GM12892 (cell line): ENCODE measurements around the gene CDH1.

Source experiments
- DNase-seq: peaks from one replicate; pipeline ENCODE4 v3.0.0; 2011; ENCODE audit not compliant: insufficient read length
- FAIRE-seq: peaks from 2 replicates; lab custom pipeline; 2011; peaks lifted over from hg19 to GRCh38; lab: Jason Lieb, UNC
- POLR2A ChIP-seq: IDR thresholded peaks from 2 replicates; pipeline ENCODE4 v1.6.1; 2011; ENCODE audit warnings: low read depth, low read length, control low read depth
- POLR2AphosphoS5 ChIP-seq: IDR thresholded peaks from 2 replicates; pipeline ENCODE4 v1.6.1; 2011; ENCODE audit warnings: low read depth, low read length, control low read depth
- TAF1 ChIP-seq: IDR thresholded peaks from 2 replicates; pipeline ENCODE4 v1.6.1; 2011; ENCODE audit warnings: low read depth, mild to moderate bottlenecking, control low read depth, low read length, borderline replicate concordance

Gene CDH1

DNA sequence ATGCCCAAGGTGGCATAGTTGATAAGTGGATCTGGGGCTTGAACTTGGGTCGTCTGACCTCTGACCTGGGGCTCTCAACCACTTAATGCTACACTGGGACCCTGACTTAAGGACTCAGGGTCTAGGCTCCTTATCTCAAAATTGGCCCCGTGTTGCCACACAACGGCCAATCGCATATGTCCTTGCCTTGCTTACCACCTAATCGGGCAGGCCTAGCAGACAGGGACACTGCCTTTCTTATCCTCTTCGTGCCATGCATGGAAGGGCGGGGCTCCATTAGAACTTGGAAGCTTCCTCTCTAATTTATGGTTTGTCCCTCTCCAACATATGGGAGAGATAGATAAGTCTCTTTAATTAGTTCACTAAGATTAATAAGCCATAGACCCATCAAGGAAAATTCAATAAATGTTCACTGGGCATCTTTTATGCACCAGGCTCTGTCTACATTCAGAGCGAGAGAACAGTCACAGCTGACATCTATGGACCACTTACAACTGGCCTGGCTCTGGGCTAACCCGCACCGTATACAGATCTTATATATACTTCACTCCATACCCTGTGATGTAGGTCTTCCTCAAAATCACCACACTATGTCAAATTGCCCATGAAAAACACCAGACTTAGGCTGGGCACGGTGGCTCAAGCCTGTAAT, 35.1 kb downstream of the CDH1 start:
- TF ChIP-seq POLR2A (no peak), TAF1 (no peak)
- FAIRE-seq: no peak
- no peak for DNase-seq

GRCh38 chr16:68772871-68773270, 35.8 kb downstream of the CDH1 start:
- TF ChIP-seq TAF1: no peak
- TF ChIP-seq POLR2AphosphoS5: no peak
- TF ChIP-seq POLR2A: no peak
- DNase-seq (no peak), FAIRE-seq (no peak)

DNA sequence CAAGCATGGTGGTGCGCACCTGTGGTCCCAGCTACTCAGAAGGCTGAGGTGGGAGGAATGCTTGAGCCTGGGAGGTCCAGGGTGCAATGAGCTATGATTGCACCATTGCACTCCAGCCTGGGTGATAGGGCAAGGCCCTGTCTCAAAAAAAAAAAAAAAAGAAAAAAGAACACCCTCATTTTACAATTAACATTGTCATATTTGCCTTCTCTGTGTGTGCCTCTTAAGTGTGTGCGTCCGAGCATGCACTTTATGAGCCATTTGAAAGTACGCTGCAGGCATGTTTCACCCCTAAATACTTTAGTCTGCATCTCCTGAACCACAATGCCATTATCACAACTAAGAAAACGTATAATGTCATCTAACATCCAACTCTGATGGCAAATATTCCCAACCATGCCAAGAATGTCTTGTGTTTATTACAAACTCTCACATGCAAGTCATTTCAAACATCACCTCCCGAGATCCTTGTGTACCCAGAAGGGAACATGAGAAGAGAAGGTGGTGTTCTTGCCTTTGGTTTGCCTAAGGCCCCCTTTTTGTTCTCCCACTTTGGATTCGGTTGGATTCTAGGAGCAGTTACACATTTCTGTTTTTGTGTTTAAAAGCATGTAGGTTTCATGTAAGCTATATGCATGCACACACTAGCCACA, 38.0 kb downstream of the CDH1 start:
- DNase-seq: no peak
- no peak for TF ChIP-seq POLR2AphosphoS5
- no peak for FAIRE-seq

GRCh38 chr16:68776821-68777485, 39.9 kb downstream of the CDH1 start:
- TF ChIP-seq POLR2AphosphoS5: no peak
- TF ChIP-seq POLR2A: no peak
- TF ChIP-seq TAF1: no peak
- peak; percentile 91 for FAIRE-seq
- peak; percentile 32 for DNase-seq

DNA sequence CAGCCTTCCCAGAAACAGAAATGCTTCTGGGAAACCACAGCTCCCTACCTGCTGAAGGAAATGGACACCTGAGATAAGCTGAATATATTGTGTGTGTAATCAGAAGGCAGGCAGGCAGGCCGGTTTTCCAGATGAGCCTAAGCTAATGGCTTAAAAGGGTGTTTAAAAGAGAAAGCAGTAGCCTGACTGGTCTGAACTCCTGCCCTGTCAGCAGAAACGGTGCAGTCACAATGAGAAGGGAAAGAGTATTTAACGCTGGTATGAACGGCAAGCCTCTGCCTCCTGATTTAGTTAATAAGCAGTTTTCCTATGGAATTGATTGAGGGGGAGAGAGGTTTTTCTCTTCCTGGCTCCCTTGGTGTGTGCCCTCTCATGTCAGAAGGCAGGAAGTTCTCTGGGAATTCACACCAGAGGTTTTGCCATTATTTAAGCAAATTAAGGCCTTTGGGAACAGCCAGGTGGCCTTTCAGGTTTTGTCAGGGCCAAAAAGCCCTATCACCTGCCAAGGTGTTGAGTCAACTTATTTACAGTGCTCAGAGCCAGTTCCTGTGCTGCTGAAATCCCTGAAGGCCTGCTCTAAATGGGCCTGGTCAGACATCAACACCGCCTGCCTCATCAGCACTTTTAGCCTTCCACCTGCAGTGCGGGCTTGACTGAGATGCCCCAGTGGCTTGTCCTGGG, 41.6 kb downstream of the CDH1 start:
- DNase-seq (no peak), FAIRE-seq (no peak)
- TF ChIP-seq POLR2A (no peak), POLR2AphosphoS5 (no peak), TAF1 (no peak)

GRCh38 chr16:68779891-68780290, 42.8 kb downstream of the CDH1 start:
- TF ChIP-seq POLR2A: no peak
- TF ChIP-seq POLR2AphosphoS5: no peak
- no peak for TF ChIP-seq TAF1
- no peak for FAIRE-seq

DNA sequence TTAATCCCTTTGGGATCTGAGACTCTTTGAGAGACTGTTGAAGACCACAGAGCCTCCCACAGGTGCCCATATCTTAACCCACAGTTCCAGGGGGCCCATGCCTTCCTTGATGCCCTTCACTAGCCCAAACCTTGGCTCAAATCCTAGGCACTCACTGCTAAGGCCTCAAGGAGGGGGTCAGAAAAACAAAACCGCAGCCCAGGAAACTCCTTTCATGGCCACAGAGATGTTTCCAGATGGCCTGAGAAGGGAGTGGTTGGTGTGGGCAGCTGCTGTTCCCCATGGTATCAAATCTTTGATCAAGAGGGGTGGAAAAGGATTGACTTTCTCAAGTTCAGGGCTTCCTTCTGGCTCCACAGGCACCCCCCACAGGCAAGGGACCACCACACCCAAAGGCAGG, 44.7 kb downstream of the CDH1 start:
- FAIRE-seq (no peak), DNase-seq (no peak)
- TF ChIP-seq POLR2A: no peak
- TF ChIP-seq TAF1: no peak
- no peak for TF ChIP-seq POLR2AphosphoS5

More at GRCh38 chr16:68779891-68780290, 42.8 kb downstream of the CDH1 start:
- no peak for DNase-seq

DNA sequence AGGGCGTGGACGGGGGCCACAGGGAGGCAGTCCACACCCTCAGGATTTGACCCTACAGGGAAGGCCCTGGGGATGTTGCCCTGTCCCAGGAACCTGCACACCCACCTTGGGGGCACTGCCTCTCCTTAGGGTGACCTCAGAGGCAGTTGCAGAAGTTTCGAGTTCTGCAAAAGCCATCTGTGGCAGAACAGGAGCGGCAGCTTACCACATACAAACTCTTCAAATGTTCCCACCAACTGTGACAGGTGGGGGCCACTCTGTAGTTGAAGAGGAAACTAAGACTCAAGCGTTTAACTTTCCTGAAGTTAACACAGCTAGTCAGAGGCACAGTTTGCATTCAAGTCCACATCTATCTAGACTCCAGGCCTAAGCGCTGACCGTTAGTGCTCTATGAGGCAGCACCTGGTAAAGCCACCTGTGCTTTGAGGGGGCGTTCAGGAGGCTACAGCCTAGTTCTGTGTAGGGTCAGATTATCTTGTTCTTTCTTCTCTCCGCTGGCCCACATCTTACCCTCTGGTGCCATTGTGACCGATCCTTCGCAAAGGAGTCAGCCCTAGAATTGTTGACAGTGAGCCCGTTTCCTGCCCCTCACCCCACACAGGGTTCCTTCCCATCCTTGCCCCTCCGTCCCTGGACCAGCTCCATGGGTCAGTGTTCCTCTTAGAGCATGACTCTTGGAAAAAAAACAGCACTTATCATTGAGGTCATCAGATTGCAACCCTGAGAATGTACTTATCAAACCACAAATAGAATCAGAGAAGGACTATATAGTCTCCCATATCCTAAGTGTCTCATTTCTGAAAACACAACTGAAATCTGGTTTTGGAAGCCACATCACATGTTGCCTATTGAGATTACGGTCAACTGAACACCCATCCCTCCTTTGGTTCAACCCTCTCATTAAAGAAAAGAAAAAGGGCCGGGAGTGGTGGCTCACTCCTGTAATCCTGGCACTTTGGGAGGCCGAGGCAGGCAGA, 45.4 kb downstream of the CDH1 start:
- TF ChIP-seq POLR2AphosphoS5 (no peak), TAF1 (no peak), POLR2A (no peak)
- FAIRE-seq: peak; percentile 40
- DNase-seq: peak; percentile 21

GRCh38 chr16:68784226-68784625, 47.1 kb downstream of the CDH1 start:
- DNase-seq: no peak
- no peak for FAIRE-seq
- no peak for TF ChIP-seq TAF1
- TF ChIP-seq POLR2A: no peak
- TF ChIP-seq POLR2AphosphoS5: no peak

DNA sequence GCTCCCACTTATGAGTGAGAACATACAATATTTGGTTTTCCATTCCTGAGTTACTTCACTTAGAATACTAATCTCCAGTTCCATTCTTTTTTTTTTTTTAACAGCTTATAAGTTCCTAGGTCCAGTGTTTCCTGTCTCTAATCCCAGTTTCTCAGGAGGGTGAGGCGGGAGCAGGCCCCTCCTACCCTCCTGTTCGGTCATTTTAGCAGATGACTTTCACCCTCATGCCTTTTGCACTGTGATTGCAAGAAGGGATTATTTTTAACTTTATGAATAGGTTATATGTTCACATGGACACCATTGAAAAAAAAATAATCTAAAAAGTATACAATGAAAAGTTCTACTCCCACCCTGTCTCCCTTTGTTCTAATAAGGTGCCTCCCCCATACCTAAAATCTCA, 47.6 kb downstream of the CDH1 start:
- TF ChIP-seq POLR2AphosphoS5: no peak
- DNase-seq: no peak
- FAIRE-seq: no peak

GRCh38 chr16:68785715-68786114, 48.6 kb downstream of the CDH1 start:
- TF ChIP-seq POLR2AphosphoS5 (no peak), POLR2A (no peak), TAF1 (no peak)
- FAIRE-seq: no peak
- DNase-seq: no peak
